ENCODE measurements around the gene PADI3. TPM values are rescaled to one million over a fixed set of nuclear protein-coding genes. Genes with fewer than 3 reads are reported as not detected.

The PADI3 gene
- total RNA-seq, 1 experiment from 2014 or later, result 0.61 TPM

DNA sequence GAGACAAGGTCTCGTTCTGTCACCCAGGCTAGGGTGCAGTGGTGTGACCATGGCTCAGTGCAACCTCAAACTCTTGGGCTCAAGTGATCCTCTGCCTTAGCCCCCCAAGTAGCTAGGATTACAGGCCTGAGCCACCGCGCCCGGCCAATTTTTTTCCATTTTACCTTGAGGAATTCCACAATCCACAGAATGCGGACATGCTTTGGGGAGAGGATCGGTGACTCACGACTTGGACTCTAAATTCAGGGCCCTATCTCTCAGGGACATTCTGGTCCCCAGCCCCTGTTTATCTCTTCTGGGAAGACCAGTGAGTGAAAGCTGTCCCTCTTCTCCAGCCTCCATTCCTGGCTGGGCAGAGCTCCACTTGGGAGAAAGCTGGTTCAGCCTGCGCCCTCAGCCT lies 38.7 kb upstream of the PADI3 start:
- TF ChIP-seq, protein P1, sequence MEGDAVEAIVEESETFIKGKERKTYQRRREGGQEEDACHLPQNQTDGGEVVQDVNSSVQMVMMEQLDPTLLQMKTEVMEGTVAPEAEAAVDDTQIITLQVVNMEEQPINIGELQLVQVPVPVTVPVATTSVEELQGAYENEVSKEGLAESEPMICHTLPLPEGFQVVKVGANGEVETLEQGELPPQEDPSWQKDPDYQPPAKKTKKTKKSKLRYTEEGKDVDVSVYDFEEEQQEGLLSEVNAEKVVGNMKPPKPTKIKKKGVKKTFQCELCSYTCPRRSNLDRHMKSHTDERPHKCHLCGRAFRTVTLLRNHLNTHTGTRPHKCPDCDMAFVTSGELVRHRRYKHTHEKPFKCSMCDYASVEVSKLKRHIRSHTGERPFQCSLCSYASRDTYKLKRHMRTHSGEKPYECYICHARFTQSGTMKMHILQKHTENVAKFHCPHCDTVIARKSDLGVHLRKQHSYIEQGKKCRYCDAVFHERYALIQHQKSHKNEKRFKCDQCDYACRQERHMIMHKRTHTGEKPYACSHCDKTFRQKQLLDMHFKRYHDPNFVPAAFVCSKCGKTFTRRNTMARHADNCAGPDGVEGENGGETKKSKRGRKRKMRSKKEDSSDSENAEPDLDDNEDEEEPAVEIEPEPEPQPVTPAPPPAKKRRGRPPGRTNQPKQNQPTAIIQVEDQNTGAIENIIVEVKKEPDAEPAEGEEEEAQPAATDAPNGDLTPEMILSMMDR (IDR thresholded peaks at IDR 0.05), result no peak
- TF ChIP-seq, protein P2, sequence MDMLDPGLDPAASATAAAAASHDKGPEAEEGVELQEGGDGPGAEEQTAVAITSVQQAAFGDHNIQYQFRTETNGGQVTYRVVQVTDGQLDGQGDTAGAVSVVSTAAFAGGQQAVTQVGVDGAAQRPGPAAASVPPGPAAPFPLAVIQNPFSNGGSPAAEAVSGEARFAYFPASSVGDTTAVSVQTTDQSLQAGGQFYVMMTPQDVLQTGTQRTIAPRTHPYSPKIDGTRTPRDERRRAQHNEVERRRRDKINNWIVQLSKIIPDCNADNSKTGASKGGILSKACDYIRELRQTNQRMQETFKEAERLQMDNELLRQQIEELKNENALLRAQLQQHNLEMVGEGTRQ (CRISPR knock-in tag; IDR thresholded peaks at IDR 0.05), result no peak
- TF ChIP-seq, protein P3, sequence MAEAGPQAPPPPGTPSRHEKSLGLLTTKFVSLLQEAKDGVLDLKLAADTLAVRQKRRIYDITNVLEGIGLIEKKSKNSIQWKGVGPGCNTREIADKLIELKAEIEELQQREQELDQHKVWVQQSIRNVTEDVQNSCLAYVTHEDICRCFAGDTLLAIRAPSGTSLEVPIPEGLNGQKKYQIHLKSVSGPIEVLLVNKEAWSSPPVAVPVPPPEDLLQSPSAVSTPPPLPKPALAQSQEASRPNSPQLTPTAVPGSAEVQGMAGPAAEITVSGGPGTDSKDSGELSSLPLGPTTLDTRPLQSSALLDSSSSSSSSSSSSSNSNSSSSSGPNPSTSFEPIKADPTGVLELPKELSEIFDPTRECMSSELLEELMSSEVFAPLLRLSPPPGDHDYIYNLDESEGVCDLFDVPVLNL (CRISPR knock-in tag; IDR thresholded peaks at IDR 0.05; ENCODE audit: borderline replicate concordance, low read depth), result no peak
- TF ChIP-seq SMAD4 (CRISPR knock-in tag; IDR thresholded peaks at IDR 0.05) (no peak), ATF1 (CRISPR knock-in tag; IDR thresholded peaks at IDR 0.05) (no peak), NFE2L1 (CRISPR knock-in tag; IDR thresholded peaks at IDR 0.05) (no peak), ZNF263 (CRISPR knock-in tag; IDR thresholded peaks at IDR 0.05; ENCODE audit: low read depth) (no peak), ZNF423 (CRISPR knock-in tag; IDR thresholded peaks at IDR 0.05) (no peak), CREM (CRISPR knock-in tag; IDR thresholded peaks at IDR 0.05) (no peak), PRRX2 (CRISPR knock-in tag; IDR thresholded peaks at IDR 0.05) (no peak)
- TF ChIP-seq, protein P4, sequence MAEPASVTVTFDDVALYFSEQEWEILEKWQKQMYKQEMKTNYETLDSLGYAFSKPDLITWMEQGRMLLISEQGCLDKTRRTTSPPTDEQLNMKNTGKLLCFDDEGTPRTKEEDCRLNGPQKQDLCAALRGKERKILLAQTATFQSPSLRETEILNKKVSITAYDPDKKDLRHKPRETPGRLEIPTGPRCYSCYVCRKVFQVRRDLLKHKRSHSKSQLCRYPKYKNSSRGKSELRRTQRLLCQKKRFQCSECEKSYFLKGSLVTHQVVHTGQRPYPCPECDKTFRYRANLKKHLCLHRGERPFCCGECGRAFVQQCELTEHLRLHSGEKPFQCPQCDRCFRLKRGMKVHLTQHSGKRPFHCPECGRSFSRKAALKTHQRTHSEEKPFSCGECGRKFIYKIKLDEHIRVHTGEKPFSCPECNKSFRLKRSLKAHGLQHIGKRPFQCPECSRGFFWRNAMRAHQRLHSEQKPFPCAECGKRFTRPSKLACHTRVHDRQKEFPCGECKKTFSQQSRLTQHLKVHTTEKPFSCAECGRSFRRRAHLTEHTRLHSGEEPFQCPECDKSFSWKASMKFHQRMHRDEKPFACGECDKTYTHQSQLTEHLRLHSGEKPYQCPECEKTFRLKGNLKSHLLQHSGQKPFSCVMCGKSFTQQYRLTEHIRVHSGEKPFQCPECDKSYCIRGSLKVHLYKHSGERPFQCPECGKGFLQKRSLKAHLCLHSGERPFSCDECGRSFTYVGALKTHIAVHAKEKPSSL (CRISPR knock-in tag; conservative IDR thresholded peaks at IDR 0.05), result no peak
- TF ChIP-seq, protein P5, sequence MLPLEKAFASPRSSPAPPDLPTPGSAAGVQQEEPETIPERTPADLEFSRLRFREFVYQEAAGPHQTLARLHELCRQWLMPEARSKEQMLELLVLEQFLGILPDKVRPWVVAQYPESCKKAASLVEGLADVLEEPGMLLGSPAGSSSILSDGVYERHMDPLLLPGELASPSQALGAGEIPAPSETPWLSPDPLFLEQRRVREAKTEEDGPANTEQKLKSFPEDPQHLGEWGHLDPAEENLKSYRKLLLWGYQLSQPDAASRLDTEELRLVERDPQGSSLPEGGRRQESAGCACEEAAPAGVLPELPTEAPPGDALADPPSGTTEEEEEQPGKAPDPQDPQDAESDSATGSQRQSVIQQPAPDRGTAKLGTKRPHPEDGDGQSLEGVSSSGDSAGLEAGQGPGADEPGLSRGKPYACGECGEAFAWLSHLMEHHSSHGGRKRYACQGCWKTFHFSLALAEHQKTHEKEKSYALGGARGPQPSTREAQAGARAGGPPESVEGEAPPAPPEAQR (CRISPR knock-in tag; IDR thresholded peaks at IDR 0.05), result no peak
- POLR2A ChIA-PET, result no interaction called here
- Mint-ChIP-seq H3K4me1 (peaks cover 30% of the 10 kb centered on the region), H3K4me3 (no peak overlapping the region), H3K27ac (no peak overlapping the region), H3K9me3 (no peaks in the 10 kb centered on the region), H3K36me3 (no peaks in the 10 kb centered on the region), H3K27me3 (ENCODE audit: low read depth) (peaks cover 2% of the 10 kb centered on the region; the same call in 1 of the 2 replicates)
- DNase-seq (ENCODE audit: low spot score) (no peak), ATAC-seq (no peak)
- CTCF ChIA-PET, result no interaction called here

DNA sequence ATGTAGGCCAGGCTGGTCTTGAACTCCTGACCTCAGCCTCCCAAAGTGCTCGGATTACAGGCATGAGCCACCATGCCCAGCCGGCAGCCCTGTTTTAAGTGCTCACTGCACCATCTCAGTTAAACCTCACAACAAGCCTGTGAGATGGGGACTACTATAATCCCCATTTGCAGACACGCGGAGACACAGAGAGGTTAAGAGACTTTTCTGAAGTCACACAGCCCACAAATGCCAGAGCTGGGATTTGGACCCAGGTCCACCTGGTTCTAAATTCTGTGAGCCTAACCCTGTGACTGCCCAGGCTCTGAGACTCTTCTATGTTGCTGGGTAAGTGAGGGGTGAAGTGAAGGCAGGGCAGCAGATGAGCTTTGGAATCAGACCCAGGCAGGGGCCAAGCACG lies 37.5 kb upstream of the PADI3 start:
- H3K36me3 Mint-ChIP-seq, result no peaks in the 10 kb centered on the region
- ATAC-seq (no peak), DNase-seq (ENCODE audit: low spot score) (no peak)
- H3K4me1 Mint-ChIP-seq, result peaks cover 40% of the 10 kb centered on the region
- CTCF ChIA-PET, result no interaction called here
- TF ChIP-seq RORB (CRISPR knock-in tag; IDR thresholded peaks at IDR 0.05), result no peak
- no peak for TF ChIP-seq GTF2I (CRISPR knock-in tag; conservative IDR thresholded peaks at IDR 0.05)
- TF ChIP-seq, protein P6, sequence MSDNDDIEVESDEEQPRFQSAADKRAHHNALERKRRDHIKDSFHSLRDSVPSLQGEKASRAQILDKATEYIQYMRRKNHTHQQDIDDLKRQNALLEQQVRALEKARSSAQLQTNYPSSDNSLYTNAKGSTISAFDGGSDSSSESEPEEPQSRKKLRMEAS (CRISPR knock-in tag; IDR thresholded peaks at IDR 0.05), result no peak
- TF ChIP-seq, protein P7, sequence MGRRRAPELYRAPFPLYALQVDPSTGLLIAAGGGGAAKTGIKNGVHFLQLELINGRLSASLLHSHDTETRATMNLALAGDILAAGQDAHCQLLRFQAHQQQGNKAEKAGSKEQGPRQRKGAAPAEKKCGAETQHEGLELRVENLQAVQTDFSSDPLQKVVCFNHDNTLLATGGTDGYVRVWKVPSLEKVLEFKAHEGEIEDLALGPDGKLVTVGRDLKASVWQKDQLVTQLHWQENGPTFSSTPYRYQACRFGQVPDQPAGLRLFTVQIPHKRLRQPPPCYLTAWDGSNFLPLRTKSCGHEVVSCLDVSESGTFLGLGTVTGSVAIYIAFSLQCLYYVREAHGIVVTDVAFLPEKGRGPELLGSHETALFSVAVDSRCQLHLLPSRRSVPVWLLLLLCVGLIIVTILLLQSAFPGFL (CRISPR knock-in tag; IDR thresholded peaks at IDR 0.05; ENCODE audit: borderline replicate concordance), result no peak
- TF ChIP-seq, protein P8, sequence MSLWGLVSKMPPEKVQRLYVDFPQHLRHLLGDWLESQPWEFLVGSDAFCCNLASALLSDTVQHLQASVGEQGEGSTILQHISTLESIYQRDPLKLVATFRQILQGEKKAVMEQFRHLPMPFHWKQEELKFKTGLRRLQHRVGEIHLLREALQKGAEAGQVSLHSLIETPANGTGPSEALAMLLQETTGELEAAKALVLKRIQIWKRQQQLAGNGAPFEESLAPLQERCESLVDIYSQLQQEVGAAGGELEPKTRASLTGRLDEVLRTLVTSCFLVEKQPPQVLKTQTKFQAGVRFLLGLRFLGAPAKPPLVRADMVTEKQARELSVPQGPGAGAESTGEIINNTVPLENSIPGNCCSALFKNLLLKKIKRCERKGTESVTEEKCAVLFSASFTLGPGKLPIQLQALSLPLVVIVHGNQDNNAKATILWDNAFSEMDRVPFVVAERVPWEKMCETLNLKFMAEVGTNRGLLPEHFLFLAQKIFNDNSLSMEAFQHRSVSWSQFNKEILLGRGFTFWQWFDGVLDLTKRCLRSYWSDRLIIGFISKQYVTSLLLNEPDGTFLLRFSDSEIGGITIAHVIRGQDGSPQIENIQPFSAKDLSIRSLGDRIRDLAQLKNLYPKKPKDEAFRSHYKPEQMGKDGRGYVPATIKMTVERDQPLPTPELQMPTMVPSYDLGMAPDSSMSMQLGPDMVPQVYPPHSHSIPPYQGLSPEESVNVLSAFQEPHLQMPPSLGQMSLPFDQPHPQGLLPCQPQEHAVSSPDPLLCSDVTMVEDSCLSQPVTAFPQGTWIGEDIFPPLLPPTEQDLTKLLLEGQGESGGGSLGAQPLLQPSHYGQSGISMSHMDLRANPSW (CRISPR knock-in tag; conservative IDR thresholded peaks at IDR 0.05; ENCODE audit: low read depth), result no peak
- H3K4me3 Mint-ChIP-seq, result no peak overlapping the region
- H3K27ac Mint-ChIP-seq, result no peak overlapping the region
- no peaks in the 10 kb centered on the region for H3K27me3 Mint-ChIP-seq (ENCODE audit: low read depth)
- H3K9me3 Mint-ChIP-seq, result no peaks in the 10 kb centered on the region
- POLR2A ChIA-PET, result no interaction called here

Data from WTC11 (cell line).